HEK293 (cell line): ENCODE results near the gene ZNF587.

Source experiments
- GLI2 ChIP-seq: fragments of 450-650 bp; formaldehyde crosslinking; IDR thresholded peaks from 2 replicates; pipeline ENCODE4; 2017; ENCODE audit warnings: missing biosample characterization, missing genetic modification characterization, low read depth, borderline replicate concordance
- HOXC10 ChIP-seq: sonication (generic); formaldehyde crosslinking; IDR thresholded peaks from 2 replicates; pipeline ENCODE4 v1.8.1; 2023; ENCODE audit warnings: mild to moderate bottlenecking, missing genetic modification reagents
- KLF9 ChIP-seq: fragments of 450-650 bp; formaldehyde crosslinking; IDR thresholded peaks from 2 replicates; pipeline ENCODE4 v1.5.1; 2016; ENCODE audit warnings: missing biosample characterization, missing genetic modification characterization, low read depth
- OVOL3 ChIP-seq: fragments of 450-650 bp; formaldehyde crosslinking; IDR thresholded peaks from 2 replicates; pipeline ENCODE4 v1.5.1; 2016; ENCODE audit warnings: missing biosample characterization, missing genetic modification characterization
- PRDM4 ChIP-seq: fragments of 450-650 bp; formaldehyde crosslinking; IDR thresholded peaks from 2 replicates; pipeline ENCODE4 v1.5.1; 2017; ENCODE audit warnings: missing biosample characterization, missing genetic modification characterization
- RBAK ChIP-seq: fragments of 450-650 bp; formaldehyde crosslinking; IDR thresholded peaks from 2 replicates; pipeline ENCODE4 v1.5.1; 2016; ENCODE audit warnings: missing biosample characterization, missing genetic modification characterization
- ZBTB10 ChIP-seq: fragments of 450-650 bp; formaldehyde crosslinking; IDR thresholded peaks from 2 replicates; pipeline ENCODE4 v1.5.1; 2016; ENCODE audit warnings: missing biosample characterization, missing genetic modification characterization
- ZNF23 ChIP-seq: fragments of 450-650 bp; formaldehyde crosslinking; IDR thresholded peaks from 2 replicates; pipeline ENCODE4 v1.5.1; 2016; ENCODE audit warnings: missing biosample characterization, missing genetic modification characterization, borderline replicate concordance
- ZNF366 ChIP-seq: fragments of 450-650 bp; formaldehyde crosslinking; conservative IDR thresholded peaks from 2 replicates; pipeline ENCODE4 v1.5.1; 2016; ENCODE audit warnings: missing biosample characterization, missing genetic modification characterization
- ZNF37A ChIP-seq: fragments of 450-650 bp; IDR thresholded peaks from 2 replicates; pipeline ENCODE4 v1.5.1; 2018; ENCODE audit warnings: missing biosample characterization, missing genetic modification characterization
- ZNF391 ChIP-seq: fragments of 450-650 bp; formaldehyde crosslinking; IDR thresholded peaks from 2 replicates; pipeline ENCODE4 v1.5.1; 2016; ENCODE audit warnings: low read depth, missing biosample characterization, missing genetic modification characterization, borderline replicate concordance
- ZNF404 ChIP-seq: fragments of 450-650 bp; formaldehyde crosslinking; IDR thresholded peaks from 2 replicates; pipeline ENCODE4 v1.5.1; 2017; ENCODE audit warnings: missing biosample characterization, missing genetic modification characterization
- ZNF416 ChIP-seq: fragments of 450-650 bp; formaldehyde crosslinking; IDR thresholded peaks from 2 replicates; pipeline ENCODE4 v1.5.1; 2016; ENCODE audit warnings: missing biosample characterization, missing genetic modification characterization
- ZNF555 ChIP-seq: fragments of 450-650 bp; formaldehyde crosslinking; conservative IDR thresholded peaks from 2 replicates; pipeline ENCODE4 v1.5.1; 2017; ENCODE audit warnings: missing biosample characterization, mild to moderate bottlenecking, missing genetic modification characterization, inconsistent platforms
- ZNF610 ChIP-seq: fragments of 450-650 bp; formaldehyde crosslinking; IDR thresholded peaks from 2 replicates; pipeline ENCODE4 v1.5.1; 2016; ENCODE audit warnings: missing biosample characterization, missing genetic modification characterization, borderline replicate concordance
- ZNF626 ChIP-seq: fragments of 450-650 bp; sonication (Bioruptor Pico); formaldehyde crosslinking; IDR thresholded peaks from 2 replicates; pipeline ENCODE4 v1.5.1; 2018; ENCODE audit warnings: missing biosample characterization, missing genetic modification characterization, inconsistent platforms
- ZNF639 ChIP-seq: fragments of 450-650 bp; formaldehyde crosslinking; IDR thresholded peaks from 2 replicates; pipeline ENCODE4 v1.5.1; 2016; ENCODE audit warnings: missing biosample characterization, missing genetic modification characterization
- ZNF747 ChIP-seq: fragments of 450-650 bp; formaldehyde crosslinking; IDR thresholded peaks from 2 replicates; pipeline ENCODE4 v1.5.1; 2016; ENCODE audit warnings: missing biosample characterization, missing genetic modification characterization
- ZNF792 ChIP-seq: fragments of 450-650 bp; formaldehyde crosslinking; IDR thresholded peaks from 2 replicates; pipeline ENCODE4 v1.5.1; 2016; ENCODE audit warnings: missing biosample characterization, missing genetic modification characterization
- ZNF843 ChIP-seq: fragments of 450-650 bp; formaldehyde crosslinking; IDR thresholded peaks from 2 replicates; pipeline ENCODE4 v1.5.1; 2016; ENCODE audit warnings: missing biosample characterization, missing genetic modification characterization
- ZSCAN4 ChIP-seq: fragments of 450-650 bp; formaldehyde crosslinking; IDR thresholded peaks from 2 replicates; pipeline ENCODE4 v1.5.1; 2017; ENCODE audit warnings: missing biosample characterization, missing genetic modification characterization
- TF ChIP-seq, protein P1 (sequence below): fragments of 450-650 bp; formaldehyde crosslinking; IDR thresholded peaks from 2 replicates; pipeline ENCODE4 v1.5.1; 2016; ENCODE audit warnings: missing biosample characterization, missing genetic modification characterization
- TF ChIP-seq, protein P2 (sequence below): IDR thresholded peaks from 2 replicates; pipeline ENCODE4 v1.6.1; 2011; ENCODE audit warnings: mild to moderate bottlenecking, low read depth, low read length, borderline replicate concordance
- TF ChIP-seq, protein P3 (sequence below): fragments of 450-650 bp; formaldehyde crosslinking; IDR thresholded peaks from 2 replicates; pipeline ENCODE4 v1.5.1; 2016; ENCODE audit warnings: missing biosample characterization, missing genetic modification characterization
- TF ChIP-seq, protein P4 (sequence below): fragments of 450-650 bp; formaldehyde crosslinking; IDR thresholded peaks from 2 replicates; pipeline ENCODE4 v1.5.1; 2016; ENCODE audit warnings: missing biosample characterization, missing genetic modification characterization

Gene ZNF587

GRCh38 chr19:57814505-57815246 lies 35.0 kb upstream of the ZNF587 start, which contains the start of gene ZNF552 (continued):
- no peak for TF ChIP-seq ZNF747
- TF ChIP-seq ZNF626 (tag by site-specific recombination) = no peak
- no peak for TF ChIP-seq ZNF555
- TF ChIP-seq, protein P1, sequence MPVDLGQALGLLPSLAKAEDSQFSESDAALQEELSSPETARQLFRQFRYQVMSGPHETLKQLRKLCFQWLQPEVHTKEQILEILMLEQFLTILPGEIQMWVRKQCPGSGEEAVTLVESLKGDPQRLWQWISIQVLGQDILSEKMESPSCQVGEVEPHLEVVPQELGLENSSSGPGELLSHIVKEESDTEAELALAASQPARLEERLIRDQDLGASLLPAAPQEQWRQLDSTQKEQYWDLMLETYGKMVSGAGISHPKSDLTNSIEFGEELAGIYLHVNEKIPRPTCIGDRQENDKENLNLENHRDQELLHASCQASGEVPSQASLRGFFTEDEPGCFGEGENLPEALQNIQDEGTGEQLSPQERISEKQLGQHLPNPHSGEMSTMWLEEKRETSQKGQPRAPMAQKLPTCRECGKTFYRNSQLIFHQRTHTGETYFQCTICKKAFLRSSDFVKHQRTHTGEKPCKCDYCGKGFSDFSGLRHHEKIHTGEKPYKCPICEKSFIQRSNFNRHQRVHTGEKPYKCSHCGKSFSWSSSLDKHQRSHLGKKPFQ (tag by site-specific recombination) = no peak
- no peak for TF ChIP-seq ZSCAN4 (tag by site-specific recombination)
- TF ChIP-seq ZNF404 (tag by site-specific recombination) = no peak
- TF ChIP-seq, protein P2, sequence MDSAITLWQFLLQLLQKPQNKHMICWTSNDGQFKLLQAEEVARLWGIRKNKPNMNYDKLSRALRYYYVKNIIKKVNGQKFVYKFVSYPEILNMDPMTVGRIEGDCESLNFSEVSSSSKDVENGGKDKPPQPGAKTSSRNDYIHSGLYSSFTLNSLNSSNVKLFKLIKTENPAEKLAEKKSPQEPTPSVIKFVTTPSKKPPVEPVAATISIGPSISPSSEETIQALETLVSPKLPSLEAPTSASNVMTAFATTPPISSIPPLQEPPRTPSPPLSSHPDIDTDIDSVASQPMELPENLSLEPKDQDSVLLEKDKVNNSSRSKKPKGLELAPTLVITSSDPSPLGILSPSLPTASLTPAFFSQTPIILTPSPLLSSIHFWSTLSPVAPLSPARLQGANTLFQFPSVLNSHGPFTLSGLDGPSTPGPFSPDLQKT = no peak
- TF ChIP-seq GLI2 (tag by site-specific recombination) = no peak
- TF ChIP-seq ZNF610 (tag by site-specific recombination) = 0 out of 2 replicates have a peak, but pooled peaks have one; percentile 26
- TF ChIP-seq RBAK (tag by site-specific recombination) = no peak
- no peak for TF ChIP-seq OVOL3 (tag by site-specific recombination)
- 0 out of 2 replicates have a peak, but pooled peaks have one; percentile 17 for TF ChIP-seq ZNF843
- TF ChIP-seq, protein P3, sequence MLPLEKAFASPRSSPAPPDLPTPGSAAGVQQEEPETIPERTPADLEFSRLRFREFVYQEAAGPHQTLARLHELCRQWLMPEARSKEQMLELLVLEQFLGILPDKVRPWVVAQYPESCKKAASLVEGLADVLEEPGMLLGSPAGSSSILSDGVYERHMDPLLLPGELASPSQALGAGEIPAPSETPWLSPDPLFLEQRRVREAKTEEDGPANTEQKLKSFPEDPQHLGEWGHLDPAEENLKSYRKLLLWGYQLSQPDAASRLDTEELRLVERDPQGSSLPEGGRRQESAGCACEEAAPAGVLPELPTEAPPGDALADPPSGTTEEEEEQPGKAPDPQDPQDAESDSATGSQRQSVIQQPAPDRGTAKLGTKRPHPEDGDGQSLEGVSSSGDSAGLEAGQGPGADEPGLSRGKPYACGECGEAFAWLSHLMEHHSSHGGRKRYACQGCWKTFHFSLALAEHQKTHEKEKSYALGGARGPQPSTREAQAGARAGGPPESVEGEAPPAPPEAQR (tag by site-specific recombination) = no peak
- no peak for TF ChIP-seq ZNF37A (tag by site-specific recombination)
- no peak for TF ChIP-seq ZNF416
- TF ChIP-seq ZBTB10 = no peak
- no peak for TF ChIP-seq ZNF792 (tag by site-specific recombination)
- TF ChIP-seq, protein P4, sequence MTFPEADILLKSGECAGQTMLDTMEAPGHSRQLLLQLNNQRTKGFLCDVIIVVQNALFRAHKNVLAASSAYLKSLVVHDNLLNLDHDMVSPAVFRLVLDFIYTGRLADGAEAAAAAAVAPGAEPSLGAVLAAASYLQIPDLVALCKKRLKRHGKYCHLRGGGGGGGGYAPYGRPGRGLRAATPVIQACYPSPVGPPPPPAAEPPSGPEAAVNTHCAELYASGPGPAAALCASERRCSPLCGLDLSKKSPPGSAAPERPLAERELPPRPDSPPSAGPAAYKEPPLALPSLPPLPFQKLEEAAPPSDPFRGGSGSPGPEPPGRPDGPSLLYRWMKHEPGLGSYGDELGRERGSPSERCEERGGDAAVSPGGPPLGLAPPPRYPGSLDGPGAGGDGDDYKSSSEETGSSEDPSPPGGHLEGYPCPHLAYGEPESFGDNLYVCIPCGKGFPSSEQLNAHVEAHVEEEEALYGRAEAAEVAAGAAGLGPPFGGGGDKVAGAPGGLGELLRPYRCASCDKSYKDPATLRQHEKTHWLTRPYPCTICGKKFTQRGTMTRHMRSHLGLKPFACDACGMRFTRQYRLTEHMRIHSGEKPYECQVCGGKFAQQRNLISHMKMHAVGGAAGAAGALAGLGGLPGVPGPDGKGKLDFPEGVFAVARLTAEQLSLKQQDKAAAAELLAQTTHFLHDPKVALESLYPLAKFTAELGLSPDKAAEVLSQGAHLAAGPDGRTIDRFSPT = no peak
- no peak for TF ChIP-seq ZNF23
- TF ChIP-seq KLF9 (tag by site-specific recombination) = no peak; the same call in 1 of the 2 replicates
- no peak; the same call in 1 of the 2 replicates for TF ChIP-seq HOXC10 (CRISPR knock-in tag)
- TF ChIP-seq PRDM4 (tag by site-specific recombination) = no peak
- TF ChIP-seq ZNF391 (tag by site-specific recombination) = no peak
- no peak for TF ChIP-seq ZNF639
- no peak for TF ChIP-seq ZNF366 (tag by site-specific recombination)
